HL-60 (cell line): Measurements from ENCODE around the gene CTXN1.

ENCODE experiments used
- CTCF ChIP-seq: IDR thresholded peaks from one replicate; pipeline ENCODE4 v1.5.1; 2011; ENCODE audit warnings: low read length, control low read depth, inconsistent platforms; ENCODE audit not compliant: insufficient read depth
- GABPA ChIP-seq: IDR thresholded peaks from 2 replicates; pipeline ENCODE4 v1.6.1; 2012; ENCODE audit warnings: low read depth

GRCh38 chr19:7911508-7912143 is 14.3 kb downstream of the CTXN1 start:
- TF ChIP-seq CTCF: no peak
- TF ChIP-seq GABPA: no peak
